Measurements from ENCODE around the gene SMARCD1. TPM values are rescaled to one million over a fixed set of nuclear protein-coding genes. Genes with fewer than 3 reads are reported as not detected.

SMARCD1 gene
- total and polyA plus RNA-seq, 9 of the 15 experiments (the other 6 are each of a cell fraction or from before 2014, with no cell fraction given): 0.86 to 91.7 (median 48.0) TPM

DNA sequence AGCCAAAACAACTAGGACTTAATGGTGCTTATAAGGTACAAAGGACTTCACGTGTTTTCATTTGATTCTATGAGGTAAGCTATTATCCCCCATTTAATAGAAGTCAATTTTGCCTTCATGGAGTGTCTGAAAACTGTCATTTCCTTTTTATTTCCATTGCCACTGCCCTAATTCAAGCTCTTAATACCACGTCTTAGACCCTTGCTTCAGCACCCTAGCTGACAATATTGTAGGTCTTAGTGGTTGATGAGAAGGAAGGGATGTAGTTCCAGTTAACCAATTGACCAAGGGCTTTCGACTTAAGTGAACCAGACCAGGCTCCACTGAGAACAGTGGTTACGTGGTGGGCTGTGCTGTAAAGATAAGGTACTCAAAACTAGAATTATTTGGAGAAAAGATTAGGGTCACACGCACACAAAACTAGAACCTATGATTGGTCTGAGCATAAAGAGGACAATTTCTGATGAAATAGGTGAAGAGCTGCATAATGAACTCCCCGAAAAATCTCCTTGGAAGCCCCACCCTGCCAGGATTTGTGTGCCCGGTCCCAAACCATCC is 37.4 kb upstream of the SMARCD1 start (continued):
- TF ChIP-seq, protein P1, sequence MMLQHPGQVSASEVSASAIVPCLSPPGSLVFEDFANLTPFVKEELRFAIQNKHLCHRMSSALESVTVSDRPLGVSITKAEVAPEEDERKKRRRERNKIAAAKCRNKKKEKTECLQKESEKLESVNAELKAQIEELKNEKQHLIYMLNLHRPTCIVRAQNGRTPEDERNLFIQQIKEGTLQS (IDR thresholded peaks at IDR 0.05): peak; percentile 19; the same call in 1 of the 2 replicates
- TF ChIP-seq, protein P1 (CRISPR knock-in tag; conservative IDR thresholded peaks at IDR 0.05): no peak
- TF ChIP-seq CCNT2 (IDR thresholded peaks at IDR 0.05; ENCODE audit: borderline replicate concordance, extremely low read depth, insufficient read length, low read depth, low read length) (peak; percentile 44), ETS2 (tag; IDR thresholded peaks at IDR 0.05; ENCODE audit: borderline replicate concordance, poor library complexity, severe bottlenecking) (no peak), HDAC1 (IDR thresholded peaks at IDR 0.05) (peak in 1 of 2 experiments; percentile 40; a peak in 1 of 4 replicates), COPS2 (conservative IDR thresholded peaks at IDR 0.05) (no peak), MYNN (IDR thresholded peaks at IDR 0.05) (no peak), MYNN (CRISPR knock-in tag; IDR thresholded peaks at IDR 0.05) (no peak), ESRRA (IDR thresholded peaks at IDR 0.05; ENCODE audit: borderline replicate concordance, low read depth) (peak; percentile 25; the same call in 1 of the 2 replicates), TBL1XR1 (IDR thresholded peaks at IDR 0.05; ENCODE audit: low read length in 2 of 2) (0 out of 4 replicates have a peak, but pooled peaks of 1 of the 2 experiments have one; percentile 11), RCOR1 (IDR thresholded peaks at IDR 0.05; ENCODE audit: borderline replicate concordance in 1 of 2, low read depth in 2 of 2, low read length in 2 of 2) (peak in 1 of 2 experiments; percentile 78; a peak in 2 of 4 replicates), NRF1 (conservative IDR thresholded peaks at IDR 0.05 in 1 of 2, IDR thresholded peaks at IDR 0.05 in 1 of 2) (peak in 1 of 2 experiments; percentile 8; a peak in 1 of 4 replicates), ZNF609 (CRISPR knock-in tag; IDR thresholded peaks at IDR 0.05; ENCODE audit: borderline replicate concordance) (peak; percentile 69; the same call in 1 of the 2 replicates), TCF3 (CRISPR knock-in tag; IDR thresholded peaks at IDR 0.05) (peak; percentile 85), LEF1 (IDR thresholded peaks at IDR 0.05) (peak; percentile 22; the same call in 1 of the 2 replicates), TSHZ1 (CRISPR knock-in tag; IDR thresholded peaks at IDR 0.05) (no peak)

Data from K562 (cell line).